DOHH2 (cell line): ENCODE measurements around the gene GPHN.

Source experiments
- CTCF ChIP-seq: fragments of 200-600 bp; sonication (generic); IDR thresholded peaks from one replicate; pipeline ENCODE4 v1.5.1; 2014; ENCODE audit warnings: antibody characterized with exemption, mild to moderate bottlenecking, low read depth, low read length; ENCODE audit not compliant: poor library complexity, severe bottlenecking
- EZH2phosphoT487 ChIP-seq: fragments of 200-600 bp; sonication (generic); IDR thresholded peaks from 2 replicates; pipeline ENCODE4 v1.6.1; 2017; ENCODE audit warnings: borderline replicate concordance, mild to moderate bottlenecking, antibody characterized with exemption, low read length, moderate library complexity, mixed read lengths

- TF ChIP-seq CTCF (no peak), EZH2phosphoT487 (no peak)
Observed at GRCh38 chr14:66651536-66652220, 143.7 kb downstream of the GPHN start.
